Measurements from ENCODE around the gene RBM33.

The RBM33 gene

DNA sequence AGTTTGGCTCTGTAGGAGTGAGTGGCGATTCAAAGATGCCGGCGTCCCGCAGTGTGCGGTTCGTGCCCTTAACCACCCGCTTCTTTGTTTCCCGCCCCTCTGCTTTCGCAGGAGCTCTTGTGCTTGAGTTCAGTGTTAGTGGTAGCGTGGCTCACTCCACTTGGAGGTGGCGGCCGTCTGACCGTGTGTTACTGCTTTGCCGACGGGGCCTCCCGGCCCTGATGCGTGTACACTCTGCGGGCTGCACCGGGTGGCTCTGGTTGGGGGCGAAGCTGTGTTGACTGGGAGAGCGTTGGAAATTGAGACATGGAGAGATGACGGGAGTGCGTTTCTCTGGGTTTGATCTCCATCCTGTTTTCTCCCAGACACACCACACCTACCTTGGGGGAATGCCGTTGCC lies 136.4 kb downstream of the RBM33 start:
- no peak for DNase-seq

DNA sequence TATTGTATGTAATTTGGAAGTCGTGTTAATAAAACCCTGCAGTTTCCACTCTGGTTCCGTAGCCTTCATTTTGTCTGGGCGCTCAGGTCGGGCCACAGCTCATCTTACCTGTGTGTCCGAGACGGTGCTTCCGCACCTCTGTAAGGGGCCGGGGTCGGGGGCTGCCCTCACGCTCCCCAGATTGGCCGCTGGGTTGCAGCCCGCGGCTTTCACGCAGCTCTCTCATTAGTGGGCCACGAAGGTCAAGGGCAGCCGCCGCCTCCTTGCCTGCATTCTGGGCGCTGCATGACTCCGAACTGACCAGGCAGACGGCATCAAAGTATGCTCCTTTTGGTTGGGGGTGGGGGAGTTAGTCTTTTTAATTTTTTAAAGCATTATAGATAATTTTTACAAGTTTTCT lies 137.0 kb downstream of the RBM33 start:
- DNase-seq: no peak

DNA sequence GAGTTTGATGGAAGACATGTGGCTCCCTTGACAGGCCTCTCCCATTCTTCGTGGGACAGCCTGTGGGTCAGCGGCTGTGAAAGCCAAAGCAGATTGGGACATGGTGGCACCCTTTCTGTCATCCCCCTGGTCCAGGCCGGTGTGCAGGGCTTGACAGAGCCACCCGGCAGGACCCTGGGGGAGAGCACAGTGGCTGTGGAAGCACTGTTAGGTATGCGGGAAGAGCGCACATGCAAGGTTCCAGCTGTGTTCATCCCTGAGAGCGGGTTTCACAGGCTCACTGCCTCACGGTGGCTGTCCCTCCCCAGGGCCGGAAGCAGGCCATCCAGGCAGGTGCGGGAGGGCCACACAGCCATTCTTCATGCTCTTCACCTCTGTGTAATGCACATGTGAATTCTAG lies 138.0 kb downstream of the RBM33 start:
- DNase-seq: no peak

DNA sequence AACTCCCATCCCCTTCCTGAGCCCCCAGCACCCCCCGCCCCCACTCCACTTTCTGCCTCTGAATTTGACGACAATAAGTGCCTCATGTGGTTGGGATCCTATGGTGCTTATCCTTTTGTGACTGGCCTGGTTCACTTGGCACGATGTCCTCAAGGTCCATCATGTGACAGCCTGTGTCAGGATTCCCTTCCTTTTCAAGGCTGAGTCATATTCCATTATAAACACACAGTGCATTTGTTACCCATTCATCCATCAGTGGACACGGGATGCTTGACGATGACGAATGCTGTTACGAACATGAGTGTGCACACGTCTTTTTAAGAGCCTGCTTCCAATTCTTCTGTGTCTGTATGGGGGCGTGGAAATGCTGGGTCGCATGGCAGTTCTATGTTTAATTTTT lies 141.1 kb downstream of the RBM33 start:
- no peak for DNase-seq

DNA sequence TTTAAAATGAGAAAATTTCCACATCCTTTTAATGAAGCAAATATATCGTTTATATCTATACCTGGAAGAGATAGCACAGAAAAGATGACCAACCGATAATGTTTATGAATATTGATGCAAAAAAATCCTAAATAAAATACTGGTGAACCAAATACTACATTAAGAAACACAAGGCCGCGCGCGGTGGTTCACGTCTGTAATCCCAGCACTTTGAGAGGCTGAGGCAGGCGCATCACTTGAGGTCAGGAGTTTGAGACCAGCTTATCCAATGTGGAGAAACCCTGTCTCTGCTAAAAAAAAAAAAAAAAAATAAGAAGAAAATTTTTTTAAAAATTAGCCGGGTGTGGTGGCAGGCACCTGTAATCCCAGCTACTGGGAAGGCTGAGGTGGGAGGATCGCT lies 142.0 kb downstream of the RBM33 start:
- no peak for DNase-seq

DNA sequence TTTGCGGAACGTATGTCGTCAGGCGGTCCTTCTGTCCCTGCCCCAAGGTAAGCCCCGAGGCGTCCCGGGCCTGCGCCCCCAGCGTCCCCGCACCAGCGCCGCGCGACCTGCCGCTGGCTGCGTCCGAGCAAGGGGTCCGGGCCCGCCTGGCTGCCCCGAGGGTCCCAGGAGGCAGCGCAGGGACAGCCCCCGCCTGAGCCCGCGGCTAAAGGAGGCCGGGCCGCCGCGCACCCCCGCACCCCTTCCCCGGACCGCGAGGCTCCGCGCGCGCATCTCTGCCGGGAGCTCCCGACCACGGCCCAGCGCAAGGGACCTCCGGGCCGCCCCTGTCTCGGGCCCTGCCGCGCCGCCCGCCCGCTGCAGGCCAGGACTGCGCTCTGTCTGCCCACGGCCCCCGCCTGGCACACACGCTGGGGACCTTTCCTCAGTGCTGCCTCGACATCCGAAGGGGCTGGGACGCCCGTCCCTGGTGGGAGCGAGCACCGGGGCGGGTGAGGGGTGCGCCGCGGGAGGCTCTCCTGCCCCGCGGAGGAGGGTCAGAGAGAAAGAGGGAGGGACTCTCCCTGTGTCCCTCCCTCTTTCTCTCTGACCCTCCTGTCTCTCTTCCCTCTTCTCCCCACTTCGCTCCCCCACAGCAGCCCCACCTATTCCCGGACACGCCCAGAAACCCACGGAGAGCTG lies 142.8 kb downstream of the RBM33 start:
- no peak for DNase-seq

DNA sequence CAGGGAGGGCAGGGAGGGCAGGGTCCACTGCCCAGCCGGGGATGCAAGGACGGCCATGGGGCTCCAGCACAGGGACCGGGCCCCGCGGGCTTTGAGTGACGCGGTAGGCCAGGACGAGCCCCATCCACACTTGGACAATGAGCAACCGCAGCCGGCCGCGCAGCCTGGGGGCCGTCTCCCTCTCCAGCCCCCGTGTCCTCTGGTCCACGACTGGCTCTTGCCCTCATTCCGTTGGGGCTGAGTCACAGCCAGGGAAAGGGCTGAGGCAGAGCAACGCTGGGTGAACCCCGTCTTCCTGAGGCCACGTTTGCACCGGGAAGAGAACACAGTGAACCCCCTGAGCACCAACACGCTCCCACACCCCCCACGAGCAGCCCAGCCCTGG lies 144.1 kb downstream of the RBM33 start:
- no peak for DNase-seq

DNA sequence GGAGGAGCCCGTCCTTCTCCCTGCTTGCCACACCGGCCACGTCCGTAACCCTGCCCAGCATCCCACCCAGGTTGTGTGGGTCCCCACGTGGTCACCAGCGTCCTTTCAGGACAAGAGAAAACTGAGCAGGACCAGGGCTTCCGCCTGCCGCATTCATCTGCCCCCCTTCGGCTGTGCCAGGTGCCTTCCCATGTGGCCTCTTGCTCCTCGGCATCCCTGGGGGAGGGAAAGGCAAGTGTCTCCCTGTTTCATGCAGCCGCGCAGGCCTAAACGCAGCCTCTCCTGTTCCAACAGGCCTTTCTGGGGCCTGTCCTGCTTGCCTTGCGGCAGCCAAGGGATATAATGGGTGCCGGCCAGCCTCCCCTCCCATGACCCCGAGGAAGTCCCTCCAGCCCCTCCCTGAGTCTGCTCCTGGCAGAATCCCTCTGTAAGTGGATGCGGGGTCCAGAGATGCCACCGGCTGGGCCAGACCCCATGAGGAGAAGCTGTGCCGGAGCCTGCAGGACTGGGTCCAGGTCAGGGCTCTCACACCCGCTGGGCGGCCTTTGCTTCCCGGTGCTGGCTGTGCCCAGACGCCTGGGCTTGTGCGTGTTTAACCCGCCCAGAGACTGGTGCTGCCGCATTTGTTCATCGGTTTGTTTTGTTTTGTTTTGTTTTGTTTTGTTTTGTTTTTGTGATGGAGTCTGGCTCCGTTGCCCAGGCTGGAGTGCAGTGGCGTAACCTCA lies 144.7 kb downstream of the RBM33 start:
- no peak for DNase-seq

DNA sequence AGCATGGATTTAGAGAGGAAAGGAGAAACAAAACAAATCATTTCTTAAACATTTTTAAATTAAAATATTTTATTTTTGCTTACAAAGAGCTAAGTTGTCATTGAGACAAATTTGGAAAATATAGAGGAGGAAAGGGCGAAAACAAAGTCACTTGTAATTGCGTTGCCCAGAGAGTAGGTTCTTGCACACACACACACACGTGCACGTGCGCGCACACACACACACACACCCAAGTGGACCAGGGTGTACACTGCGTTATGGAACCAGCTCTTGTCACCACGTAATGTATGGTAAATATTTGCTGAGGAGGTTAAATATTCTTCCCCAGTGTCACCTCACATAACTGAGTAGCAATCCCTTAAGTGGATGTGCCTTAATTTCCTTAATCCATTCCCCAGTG lies 146.2 kb downstream of the RBM33 start:
- DNase-seq: no peak

DNA sequence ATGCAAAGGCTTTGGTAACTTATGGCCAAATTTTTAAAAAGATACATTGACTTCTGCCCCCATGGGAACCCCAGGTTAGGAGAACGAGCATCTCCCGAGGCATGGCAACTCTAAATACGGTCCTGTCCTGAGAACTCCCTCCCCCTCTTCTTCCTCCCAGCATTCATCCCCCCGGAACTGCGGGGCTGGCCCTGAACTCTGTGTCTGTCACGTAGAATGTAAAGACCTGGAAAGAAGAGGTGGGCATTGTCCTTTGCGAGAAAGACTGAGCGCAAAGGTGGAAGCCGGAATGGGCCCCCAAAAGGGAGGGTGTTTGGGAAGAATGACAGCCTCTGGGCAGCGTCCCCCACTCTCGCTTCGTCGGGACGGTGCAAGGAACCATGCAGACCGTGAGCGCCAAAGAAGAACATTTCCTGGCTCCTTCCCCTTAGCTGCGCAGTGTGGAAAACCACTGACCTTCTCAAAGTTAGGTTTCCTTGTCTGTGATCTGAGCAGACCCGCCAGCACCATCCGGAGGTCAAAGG lies 146.8 kb downstream of the RBM33 start:
- no peak for DNase-seq

DNA sequence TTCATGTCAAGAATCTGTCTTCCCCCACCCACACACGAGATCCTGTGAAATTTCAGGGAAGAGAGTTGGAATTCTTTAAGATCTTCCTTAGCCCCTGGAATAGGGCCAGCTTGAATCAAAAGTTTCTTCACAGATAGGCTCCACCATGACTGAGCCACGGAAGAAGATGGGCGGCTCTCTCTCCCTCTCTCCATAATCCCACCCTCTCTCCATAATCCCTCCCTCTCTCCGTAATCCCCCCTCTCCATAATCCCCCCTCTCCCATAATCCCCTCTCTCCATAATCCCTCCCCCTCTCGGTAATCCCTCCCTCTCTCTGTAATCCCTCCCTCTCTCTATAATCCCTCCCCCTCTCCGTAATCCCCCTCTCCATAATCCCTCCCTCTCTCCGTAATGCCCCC lies 147.4 kb downstream of the RBM33 start:
- no peak for DNase-seq

DNA sequence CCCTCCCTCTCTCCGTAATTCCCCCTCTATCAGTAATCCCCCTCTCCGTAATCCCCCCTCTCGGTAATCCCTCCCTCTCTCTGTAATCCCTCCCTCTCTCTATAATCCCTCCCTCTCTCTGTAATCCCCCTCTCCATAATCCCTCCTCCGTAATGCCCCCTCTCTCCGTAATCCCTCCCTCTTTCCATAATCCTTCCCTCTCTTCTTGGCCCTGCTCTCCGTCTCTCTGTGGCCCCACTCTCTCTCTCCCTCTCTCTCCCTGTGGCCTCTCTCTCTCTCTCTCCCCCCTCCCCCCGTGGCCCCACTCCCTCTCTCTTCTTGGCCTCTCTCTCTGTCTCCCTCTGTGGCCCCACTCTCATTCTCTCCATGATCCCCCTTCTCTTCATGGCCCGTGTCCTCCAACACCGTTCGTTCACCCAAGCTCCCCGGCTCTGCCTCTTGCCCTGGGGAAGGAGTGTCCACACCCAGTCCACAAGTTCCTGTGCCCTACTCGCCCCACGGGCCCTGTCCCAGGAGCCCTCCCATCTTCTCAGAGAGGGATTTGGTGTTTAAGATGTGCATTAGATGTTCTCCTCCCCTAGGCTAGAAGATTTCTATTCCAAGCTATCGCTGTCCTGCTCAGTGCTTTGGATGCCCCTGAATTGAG lies 148.0 kb downstream of the RBM33 start:
- no peak for DNase-seq

DNA sequence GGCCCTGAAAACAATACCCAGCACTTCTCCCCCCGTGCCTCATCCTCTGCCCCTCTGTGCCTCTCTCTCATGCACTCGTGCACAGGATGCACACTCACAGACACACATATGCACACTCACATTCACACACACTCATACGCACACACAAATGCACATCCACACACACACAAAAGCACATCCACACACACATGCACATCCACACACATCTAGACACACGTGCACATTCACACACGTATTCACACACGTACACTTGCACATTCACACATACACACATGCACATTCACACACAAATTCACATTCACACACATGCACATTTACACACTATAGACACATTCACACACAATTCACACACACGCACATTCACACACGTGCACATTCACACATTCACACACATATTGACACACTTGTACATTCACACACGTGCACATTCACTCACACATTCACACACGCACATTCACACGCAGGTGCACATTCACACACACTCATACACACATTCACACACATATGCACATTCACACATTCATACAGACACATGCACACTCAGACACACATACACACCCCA lies 148.6 kb downstream of the RBM33 start:
- no peak for DNase-seq

DNA sequence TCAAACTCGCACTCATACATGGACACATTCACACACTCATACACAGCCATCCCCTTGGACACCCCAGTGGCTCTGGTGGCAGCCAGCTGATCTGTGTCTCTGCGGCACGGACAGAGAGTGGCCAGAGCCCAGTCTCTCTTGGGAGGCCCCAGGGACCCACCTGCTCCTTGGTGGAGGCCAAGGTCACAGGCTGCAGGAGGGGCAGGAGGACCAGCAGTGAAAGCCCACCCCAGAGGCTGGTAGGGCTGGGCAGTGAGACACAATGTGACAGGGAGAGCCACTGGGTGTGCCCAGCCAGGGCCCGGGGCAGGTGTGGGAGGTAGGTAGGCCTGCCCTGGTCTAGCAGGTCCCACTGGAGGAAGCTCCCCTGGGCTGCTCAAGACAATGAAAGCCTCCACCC lies 149.3 kb downstream of the RBM33 start:
- DNase-seq: no peak

DNA sequence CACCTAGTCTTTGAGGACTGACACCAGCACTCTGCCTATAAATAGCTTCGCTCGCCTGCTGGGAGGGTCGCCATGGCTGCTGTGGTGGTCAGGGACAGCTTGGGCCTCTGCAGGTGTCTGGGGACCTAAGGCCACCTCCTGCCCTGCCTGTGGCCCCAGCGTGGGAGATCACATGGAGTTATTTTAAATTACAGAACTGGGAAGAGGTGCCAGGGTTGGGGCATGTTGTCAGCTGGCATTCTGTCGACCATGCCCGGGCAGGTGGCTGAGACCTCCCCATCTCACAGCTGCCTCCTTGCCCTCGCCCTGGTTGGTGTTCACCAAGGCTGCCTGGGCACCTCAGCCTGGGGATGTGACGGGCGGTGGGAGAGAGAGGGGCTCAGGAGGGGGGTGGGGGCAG lies 149.7 kb downstream of the RBM33 start:
- no peak for DNase-seq

DNA sequence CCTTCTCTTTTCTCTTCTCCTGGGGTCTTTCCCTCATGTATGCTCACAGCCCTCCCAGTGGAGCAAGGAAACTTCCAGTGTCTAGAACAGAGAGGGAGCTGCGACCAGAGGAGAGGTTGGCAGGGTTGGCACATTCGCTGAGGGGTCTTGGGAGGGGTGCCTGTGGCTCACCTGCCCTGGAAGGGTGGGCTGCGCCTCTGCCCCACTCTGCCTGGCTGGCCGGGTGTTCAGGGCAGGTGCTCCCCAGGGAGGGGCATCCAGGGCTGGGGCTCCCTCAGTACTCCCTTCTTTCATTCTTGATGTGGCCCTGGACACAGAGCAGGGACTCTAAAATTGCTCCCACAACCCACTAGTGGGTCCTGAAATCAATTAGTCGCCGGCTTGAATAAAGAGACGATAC lies 150.9 kb downstream of the RBM33 start:
- DNase-seq: no peak

DNA sequence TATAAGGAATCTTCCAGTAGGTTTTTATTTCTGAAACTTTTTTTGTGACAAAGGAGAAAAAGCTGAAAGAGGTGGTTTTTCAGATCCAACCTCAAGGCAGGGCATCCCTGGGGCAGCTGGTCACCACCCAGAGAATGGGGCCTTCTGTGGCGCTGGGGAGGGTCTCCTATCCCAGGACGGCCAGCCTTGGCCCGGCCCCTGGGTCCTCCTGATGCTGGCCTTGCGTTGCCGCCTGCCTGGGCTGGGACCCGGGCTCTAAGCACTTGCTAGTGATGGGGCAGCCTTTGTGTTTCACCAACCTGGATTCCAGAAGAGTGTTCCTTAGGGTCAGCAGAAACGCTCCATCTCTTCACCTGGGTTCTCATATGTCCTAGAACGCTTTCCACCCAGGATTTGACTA lies 151.5 kb downstream of the RBM33 start:
- no peak for DNase-seq

DNA sequence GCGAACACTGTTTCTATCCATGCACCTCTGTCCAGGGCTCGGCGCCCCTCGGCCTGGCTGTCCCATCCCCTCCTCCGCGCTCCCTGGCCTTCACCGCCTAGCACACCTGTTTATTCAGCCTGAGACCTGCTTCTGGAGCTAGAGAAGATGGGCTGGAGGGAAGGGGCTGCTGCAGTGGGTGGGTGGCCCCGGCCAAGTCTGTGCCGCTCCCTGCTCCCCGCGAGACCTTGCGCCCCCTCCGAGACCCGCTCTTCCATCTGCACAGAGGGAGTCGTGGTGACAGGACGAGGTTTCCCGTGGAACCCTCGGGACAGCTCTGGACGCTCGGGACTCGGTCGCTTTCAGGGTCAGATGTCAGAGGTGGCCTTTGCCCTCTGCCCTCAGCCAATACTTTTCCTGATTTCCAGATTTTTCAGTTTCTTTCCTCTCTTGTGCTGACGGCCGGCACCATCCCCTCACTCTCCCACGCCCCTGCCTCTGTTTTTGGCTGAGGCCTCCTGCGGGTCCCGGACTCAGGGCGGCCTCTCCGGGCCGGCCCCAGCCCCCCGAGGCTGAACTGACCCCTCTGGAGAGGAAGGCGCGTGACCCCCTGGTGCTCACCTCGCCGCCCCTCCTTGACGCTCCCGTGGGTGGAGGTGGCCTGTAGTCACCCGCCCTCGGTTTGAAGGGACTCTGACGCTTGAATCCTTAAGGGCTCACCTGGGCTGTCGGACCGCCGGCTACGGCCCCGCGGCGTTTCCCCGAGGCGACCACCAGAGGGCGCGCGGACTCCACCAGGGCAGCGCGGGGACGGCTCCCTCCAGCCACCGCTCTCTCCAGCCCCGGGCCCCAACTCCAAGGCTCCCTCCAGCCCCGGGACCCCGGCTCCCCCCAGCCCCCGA lies 152.2 kb downstream of the RBM33 start:
- peak; percentile 72 for DNase-seq

DNA sequence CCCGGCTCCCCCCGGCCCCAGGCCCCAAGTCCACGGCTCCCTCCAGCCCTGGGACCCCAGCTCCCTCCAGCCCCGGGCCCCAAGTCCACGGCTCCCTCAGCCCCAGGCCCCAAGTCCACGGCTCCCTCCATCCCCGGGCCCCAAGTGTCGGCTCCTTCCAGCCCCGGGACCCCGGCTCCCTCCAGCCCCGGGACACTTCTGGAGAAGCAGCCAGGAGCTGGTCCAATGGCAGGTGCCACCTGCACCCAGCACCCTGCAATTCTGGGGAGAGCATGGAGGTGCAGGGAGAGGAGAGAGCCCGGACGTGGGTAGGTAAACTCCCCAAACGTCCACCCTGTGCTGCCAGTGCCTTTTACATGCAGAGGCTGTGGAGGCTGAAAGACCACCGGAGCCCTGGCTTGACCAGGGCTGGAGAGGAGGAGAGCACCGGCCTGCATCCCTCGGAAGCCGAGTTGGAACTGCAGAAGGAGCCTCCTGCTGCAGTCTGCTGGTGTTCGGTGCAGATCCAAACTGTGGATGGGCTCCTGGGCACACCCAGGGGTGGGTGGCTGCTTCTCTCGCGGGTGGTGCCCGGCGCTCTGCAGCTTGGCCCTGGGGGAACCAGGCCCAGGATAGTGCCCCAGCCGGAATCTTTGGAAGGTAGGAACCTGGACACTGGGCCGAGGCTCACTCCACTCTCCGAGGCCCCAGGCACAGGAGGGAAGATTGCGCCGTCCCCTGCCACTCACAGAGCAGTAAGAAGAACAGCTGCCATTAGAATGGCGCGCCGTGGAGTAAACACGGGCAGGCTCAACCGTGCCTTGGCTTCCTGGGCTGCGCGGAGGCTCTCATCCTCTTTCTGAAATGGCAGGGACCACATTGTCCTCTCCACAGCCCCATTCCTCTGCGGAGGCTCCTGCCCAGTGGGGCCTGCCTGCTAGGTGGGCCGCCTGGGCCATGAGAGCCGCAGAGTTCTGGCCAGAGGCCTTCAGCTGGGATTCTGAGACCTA lies 153.1 kb downstream of the RBM33 start:
- no peak for DNase-seq

DNA sequence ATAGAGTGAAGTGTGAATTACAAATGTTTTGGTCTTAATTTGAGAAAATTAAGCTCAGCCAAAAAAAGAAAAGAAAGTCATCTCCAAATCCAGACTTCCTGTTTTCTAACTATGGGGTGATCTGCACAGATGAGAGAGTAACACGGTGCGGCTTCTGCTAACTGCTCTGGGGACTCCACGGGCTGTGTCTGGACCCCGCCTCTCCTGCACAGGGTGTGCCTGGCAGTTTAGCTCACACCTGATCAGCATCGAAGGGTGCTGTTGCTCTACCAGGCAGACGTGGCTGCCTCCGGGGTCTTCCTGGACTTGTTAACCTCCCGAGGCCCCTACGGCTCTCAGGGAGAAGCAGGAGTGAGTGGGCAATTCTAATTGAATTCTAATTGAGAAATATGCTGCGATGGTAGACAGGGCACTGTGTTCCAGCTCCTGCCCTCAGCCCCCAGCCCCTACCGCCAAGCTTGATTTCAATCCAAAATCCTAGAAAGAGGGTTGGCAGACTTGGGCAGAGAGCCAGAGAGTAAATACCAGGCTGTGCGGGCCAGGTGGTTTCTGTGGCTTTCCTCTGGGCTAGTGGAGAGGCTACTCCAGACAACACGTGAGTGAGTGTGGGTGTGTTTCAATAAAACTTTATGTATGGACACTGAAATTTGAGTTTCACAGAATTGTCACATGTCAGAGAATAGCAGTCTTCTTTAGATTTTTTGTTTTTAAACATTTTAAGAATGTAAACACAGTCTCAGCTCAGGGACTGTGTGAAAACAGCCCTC lies 154.4 kb downstream of the RBM33 start:
- no peak for DNase-seq

DNA sequence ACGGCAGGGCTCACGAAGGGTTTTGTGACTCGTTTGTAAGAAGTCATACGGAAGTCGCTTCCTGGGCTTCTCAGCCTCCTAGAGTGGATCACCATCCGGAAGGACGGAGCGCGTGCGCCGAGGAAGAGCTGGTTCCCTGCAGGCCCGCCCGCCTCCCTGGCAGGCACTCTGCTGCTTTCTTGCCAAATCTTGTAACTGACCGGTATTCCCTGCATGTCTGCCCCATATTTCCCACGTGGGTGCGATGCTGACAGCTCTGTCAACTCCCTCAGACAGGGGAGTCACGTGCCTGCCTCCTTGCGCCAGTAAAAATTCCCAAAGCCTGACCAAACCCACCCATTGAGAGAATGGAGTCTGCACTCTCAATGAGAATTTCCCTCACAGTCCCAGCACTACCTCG lies 155.1 kb downstream of the RBM33 start:
- DNase-seq: no peak
